Esophagus squamous epithelium (tissue), 4 donors: ENCODE measurements around the gene SETD1A.
A peak's percentile ranks its signal among the peaks of the same experiment; 100 is the strongest.

ENCODE experiments used
- CTCF ChIP-seq, 6 experiments: fragments of 450-650 bp in 4 of 6; fragments of 200-600 bp in 2 of 6; sonication (generic) in 2 of 6; IDR thresholded peaks; one replicate each; pipeline ENCODE4 v1.5.1; 2016 to 2019; ENCODE audit warnings: antibody characterized with exemption in 6 of 6, mild to moderate bottlenecking in 4 of 6, moderate library complexity in 4 of 6
- POLR2A ChIP-seq, 4 donors: fragments of 450-650 bp; IDR thresholded peaks; one replicate each; pipeline ENCODE4 v1.6.1; 2017; ENCODE audit warnings: antibody characterized with exemption in 4 of 4, mild to moderate bottlenecking in 4 of 4, moderate library complexity in 3 of 4

- TF ChIP-seq CTCF (IDR thresholded peaks at IDR 0.05) = peak; percentile 75 to 92 (median 88)
- TF ChIP-seq POLR2A (IDR thresholded peaks at IDR 0.05) = no peak
Measured at GRCh38 chr16:30941600-30942425, 15.7 kb upstream of the SETD1A start.
